Measurements from ENCODE around the gene TSHZ3. TPM values are rescaled to one million over a fixed set of nuclear protein-coding genes. Genes with fewer than 3 reads are reported as not detected.
A peak's percentile ranks its signal among the peaks of the same experiment; 100 is the strongest.

The TSHZ3 gene
- polyA plus RNA-seq, 1 donor, result 11.7 TPM

GRCh38 chr19:31266196-31266595 lies 83.0 kb downstream of the TSHZ3 start:
- no peak for DNase-seq

GRCh38 chr19:31264041-31264778 lies 85.0 kb downstream of the TSHZ3 start:
- no peak for DNase-seq

- no peak for DNase-seq
Observed at GRCh38 chr19:31263328-31263727, 85.9 kb downstream of the TSHZ3 start.

GRCh38 chr19:31262725-31263191 lies 86.5 kb downstream of the TSHZ3 start:
- DNase-seq, result peak; percentile 33

- DNase-seq, result peak; percentile 18
Observed at GRCh38 chr19:31261603-31262212, 87.5 kb downstream of the TSHZ3 start.

GRCh38 chr19:31261019-31261602 lies 88.1 kb downstream of the TSHZ3 start:
- no peak for DNase-seq

- no peak for DNase-seq
Observed at GRCh38 chr19:31260171-31260933, 88.9 kb downstream of the TSHZ3 start.

GRCh38 chr19:31258211-31259052 lies 90.8 kb downstream of the TSHZ3 start:
- no peak for DNase-seq

- DNase-seq, result no peak
Observed at GRCh38 chr19:31257426-31258130, 91.7 kb downstream of the TSHZ3 start.

GRCh38 chr19:31257025-31257424 lies 92.2 kb downstream of the TSHZ3 start:
- DNase-seq, result no peak

GRCh38 chr19:31256593-31256960 lies 92.7 kb downstream of the TSHZ3 start:
- no peak for DNase-seq

GRCh38 chr19:31255831-31256592 lies 93.2 kb downstream of the TSHZ3 start:
- DNase-seq, result no peak

- DNase-seq, result no peak
Observed at GRCh38 chr19:31255174-31255799, 93.9 kb downstream of the TSHZ3 start.

- no peak for DNase-seq
Observed at GRCh38 chr19:31254611-31255010, 94.6 kb downstream of the TSHZ3 start.

GRCh38 chr19:31254180-31254551 lies 95.1 kb downstream of the TSHZ3 start:
- no peak for DNase-seq

GRCh38 chr19:31253526-31254179 lies 95.6 kb downstream of the TSHZ3 start:
- no peak for DNase-seq

GRCh38 chr19:31252441-31252840 lies 96.8 kb downstream of the TSHZ3 start:
- no peak for DNase-seq

GRCh38 chr19:31249217-31249616 lies 100.0 kb downstream of the TSHZ3 start:
- DNase-seq, result no peak

- no peak for DNase-seq
Observed at GRCh38 chr19:31235806-31236205, 113.4 kb downstream of the TSHZ3 start.
